ENCODE measurements around the gene SCAI.
"Not testable (repeated sequence)": the region's sequence is repeated elsewhere in the genome, so short reads cannot be mapped to it uniquely, and the experiment has no call there.

Gene SCAI

DNA sequence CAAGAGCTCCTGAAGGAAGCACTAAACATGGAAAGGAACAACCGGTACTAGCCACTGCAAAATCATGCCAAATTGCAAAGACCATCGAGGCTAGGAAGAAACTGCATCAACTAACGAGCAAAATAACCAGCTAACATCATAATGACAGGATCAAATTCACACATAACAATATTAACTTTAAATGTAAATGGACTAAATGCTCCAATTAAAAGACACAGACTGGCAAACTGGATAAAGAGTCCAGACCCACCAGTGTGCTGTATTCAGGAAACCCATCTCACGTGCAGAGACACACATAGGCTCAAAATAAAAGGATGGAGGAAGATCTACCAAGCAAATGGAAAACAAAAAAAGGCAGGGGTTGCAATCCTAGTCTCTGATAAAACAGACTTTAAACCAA, 131.3 kb downstream of the SCAI start:
- not testable (repeated sequence) for DNase-seq

DNA sequence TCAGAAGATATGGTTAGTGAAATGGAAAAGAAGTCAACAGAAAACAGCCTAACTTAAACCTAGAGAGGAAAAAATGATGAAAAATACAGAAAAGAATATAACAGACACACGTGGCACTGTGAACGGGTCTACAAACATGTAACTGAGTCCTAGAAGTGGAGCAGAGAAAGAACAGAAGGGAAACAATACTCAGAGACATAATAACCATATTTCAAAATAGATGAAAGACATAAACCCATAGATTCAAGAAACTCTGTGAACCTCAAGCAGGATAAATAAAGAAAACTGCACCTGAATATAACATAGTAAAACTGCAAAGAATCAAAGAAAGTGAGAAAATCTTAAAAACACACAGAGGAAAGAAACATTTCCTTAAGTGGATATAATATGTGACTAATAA, 134.7 kb downstream of the SCAI start:
- DNase-seq: no peak

DNA sequence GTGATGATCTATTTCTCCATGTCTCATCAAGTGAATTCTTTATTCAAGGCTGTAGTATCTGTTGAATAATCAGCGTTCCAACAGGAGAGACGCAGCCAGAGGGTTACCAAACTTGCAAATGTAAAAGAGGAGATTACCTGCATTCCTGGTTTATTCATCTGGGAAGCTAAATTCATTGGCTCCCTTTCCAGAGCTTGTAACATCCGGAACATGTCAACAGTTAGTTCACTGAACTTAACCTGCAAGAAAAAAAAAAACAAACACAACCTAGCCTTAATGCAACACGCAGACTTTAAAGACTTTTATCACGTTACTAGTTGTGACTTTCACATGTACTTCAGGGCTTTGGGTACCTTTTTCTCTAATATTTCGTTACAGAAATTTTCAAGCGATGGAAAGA, 140.0 kb downstream of the SCAI start:
- no peak for DNase-seq

DNA sequence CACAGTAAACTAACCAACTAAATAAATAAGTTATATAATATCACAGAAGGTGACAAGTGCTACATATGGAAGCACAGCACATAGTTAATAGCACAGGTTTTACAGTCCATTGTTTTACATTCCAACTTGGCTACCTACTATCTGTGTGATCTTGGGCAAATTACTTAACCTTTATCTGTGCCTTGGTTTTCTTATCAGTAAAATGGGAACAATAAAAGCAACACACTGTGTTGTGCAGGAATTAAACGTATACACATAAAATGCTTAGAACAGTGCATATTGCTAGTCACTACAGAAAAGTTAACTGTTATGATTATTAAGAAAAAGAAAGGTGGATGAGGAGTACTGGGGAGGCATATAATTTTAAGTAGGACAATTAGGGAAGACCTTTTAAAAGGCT, 159.6 kb downstream of the SCAI start:
- DNase-seq: no peak

DNA sequence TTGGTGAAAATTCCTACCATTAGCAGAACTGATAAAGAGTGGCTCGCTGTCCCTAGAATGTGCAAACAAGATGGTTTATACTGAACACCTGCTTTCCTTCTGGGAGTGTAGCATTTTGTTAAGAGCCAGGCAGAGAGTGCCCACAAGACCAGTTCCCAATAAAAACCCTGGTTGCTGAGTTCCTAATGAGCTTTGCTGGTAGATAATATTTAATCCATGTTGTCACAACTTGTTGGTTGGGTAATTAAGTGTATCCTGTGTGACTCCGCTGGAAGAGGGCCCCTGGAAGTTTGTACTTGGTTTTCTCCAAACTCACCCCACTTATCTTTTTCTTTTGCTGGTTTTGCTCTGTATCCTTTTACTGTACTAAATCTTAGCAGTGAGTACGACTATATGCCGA, 162.9 kb downstream of the SCAI start:
- DNase-seq: no peak

DNA sequence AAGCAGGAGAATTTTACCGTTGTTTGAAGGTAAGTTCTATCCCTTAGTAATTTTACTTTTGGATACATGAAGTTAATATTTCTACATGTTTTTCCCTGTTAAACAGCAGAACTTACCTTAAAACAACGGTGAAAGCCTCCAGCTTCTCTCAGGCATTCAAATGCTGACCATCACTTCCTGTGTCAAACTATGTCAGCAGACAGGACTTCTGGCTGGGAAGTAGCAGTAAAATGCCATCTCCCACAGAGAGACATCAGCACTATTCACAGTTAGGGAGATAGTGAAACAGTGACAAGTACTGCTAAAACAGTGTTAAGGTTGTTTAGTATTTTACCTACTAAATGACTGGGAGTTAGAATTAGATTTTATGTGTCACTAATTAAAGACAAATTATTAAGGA, 168.2 kb downstream of the SCAI start:
- DNase-seq: no peak

DNA sequence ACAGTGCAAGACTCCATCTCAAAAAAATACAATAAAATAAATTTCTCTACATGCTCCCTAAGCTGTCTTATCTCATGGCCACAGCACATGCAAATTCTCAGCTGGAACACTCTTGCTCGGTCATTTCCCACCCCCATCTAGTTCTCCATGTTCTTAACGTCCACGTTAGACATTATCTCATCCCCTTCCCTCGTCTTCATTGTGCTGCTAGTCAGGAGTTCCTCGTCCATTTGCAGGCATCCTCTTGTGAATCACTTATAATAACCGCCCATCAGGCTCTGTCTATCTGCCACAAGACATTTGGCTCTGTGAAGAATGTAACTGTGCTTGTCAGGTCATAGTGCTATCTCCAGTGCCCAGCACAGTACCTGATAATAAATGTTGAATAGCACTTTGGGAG, 169.5 kb downstream of the SCAI start:
- DNase-seq: no peak

DNA sequence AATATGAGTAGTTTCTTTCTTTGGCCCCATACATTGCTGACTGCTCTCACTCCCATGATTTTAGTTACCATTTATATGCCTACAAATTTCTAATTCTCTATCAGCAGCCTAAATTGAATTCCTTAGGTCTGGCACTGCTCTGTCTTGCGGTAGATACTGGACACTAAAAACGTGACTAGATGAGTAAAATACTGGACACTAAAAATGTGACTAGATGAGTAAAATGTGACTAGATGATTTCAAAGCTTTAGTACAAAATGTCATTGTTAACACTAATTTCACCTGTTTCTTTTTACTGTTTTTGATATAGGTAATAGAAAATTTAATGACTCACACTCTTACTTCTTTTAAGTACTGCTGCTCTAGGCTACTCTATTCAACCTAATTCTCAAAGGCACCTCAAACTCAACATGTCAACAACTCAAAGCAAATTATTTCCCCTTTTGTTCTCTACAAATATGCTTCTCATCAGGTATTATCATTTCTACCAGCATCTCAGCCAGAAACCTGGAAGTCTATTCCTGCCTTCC, 171.0 kb downstream of the SCAI start:
- DNase-seq: no peak

DNA sequence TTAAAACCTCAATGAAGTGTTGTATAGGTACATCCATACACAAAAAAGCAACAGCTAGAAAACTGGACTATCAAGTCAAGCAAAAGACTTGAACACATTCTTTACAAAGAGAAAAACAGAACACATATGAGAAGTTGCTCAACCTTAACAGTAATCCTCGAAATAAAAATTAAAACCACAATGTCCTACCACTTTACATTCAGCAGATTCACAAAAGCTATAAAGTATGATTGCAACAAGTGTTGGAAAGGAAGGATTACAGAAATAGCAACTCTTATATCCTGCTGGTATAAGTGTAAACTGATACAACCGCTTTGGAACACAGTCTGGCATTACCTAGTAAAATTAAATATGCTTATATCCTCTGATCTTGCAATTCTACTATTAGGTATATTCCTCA, 173.9 kb downstream of the SCAI start:
- DNase-seq: no peak

DNA sequence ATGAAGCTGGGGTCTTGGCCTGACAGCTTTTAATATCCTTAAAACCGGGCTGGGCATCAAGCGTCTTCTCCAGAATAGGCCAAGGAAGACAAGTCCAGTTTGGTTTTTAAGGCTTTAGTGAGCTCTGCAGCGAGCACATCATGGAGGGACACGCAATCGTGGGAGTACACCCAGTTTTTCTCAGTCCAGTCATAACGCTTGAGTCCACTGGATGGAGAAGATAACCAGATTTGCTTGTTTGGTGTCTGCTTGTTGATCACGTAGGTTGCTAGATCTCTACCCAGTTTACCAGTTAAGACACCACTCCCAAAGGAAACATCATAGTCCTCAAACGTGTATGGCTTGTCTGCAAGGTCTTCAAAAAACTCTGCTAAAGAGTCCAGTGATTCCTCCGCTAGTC, 175.1 kb downstream of the SCAI start:
- DNase-seq: no peak

DNA sequence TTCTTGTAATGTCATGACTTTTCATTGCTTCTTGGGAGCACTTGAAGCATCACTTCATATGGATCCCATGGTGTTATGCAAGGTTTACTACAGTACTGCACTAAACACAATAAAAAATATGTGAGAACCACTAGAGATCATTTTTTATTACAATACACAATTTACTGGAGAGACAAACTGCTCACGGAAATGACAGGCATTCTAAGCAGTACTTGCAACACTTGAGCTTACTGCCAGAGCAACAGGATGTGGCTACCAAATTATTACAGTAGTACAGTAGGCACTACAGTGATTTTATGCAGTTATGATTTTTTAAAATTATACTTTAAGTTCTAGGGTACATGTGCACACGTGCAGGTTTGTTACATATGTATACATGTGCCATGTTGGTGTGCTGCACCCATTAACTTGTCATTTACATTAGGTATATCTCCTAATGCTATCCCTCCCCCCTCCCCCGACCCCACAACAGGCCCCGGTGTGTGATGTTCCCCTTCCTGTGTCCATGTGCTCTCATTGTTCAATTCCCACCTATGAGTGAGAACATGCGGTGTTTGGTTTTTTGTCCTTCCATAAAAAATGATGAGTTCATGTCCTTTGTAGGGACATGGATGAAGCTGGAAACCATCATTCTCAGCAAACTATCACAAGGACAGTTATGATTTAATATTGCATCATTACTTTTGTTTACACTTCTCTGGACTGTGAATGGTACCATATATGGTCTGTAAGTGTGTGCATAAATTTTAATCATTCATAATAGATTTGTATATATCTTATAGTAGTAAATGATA, 177.4 kb downstream of the SCAI start:
- DNase-seq: not testable (repeated sequence)

DNA sequence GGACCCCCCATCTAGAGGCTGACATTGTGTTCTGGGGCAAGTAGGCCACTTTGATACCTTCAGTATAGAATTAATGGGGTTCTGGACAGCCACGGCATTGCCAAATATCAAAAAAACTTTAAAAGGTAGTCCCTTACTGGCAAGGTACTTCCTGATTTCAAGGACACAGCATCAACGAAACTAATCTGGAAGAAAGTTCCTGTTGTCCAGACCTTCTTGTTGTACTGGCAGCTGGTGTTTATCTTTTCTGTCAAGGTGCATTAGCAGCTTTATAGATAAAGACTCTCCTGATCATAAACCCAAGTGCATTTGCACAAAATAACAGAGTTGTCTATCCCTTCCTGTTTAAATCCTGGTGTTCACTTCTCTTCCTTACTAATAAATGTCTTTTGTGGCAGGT, 178.7 kb downstream of the SCAI start:
- DNase-seq: no peak

DNA sequence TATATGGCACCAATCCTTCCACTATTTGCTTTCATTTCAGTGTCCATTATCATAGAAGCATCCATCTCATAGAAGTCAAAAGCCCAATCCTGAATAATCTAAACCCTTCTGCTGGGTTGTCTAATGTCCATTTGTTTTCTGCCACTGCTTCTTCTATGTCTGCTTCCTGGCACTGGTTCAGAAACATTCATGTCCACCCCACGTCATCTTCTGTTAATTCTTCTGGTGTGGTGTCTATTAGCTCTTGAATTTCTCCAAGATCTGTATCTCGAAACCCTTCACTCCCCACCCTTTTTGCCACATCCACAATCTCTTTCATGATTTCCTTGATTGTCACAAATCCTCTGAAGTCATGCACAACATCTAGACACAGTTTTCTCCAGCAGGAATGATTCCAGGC, 179.3 kb downstream of the SCAI start:
- DNase-seq: no peak

DNA sequence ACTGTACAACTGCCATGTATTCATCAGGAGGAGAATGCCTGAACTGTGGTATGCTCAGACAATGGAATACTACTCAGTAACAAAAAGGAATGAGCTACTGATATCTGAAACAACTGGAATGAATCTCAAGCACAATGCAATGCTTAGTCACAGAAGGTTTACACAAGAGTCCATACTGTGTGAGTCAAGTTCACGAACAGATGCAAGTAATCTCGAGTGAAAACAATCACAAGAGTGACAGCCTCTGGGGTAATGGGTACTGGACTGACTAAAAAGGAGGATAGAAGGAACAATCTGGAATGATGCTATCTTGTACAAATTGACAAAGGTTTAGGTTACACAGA, 182.9 kb downstream of the SCAI start:
- no peak for DNase-seq

DNA sequence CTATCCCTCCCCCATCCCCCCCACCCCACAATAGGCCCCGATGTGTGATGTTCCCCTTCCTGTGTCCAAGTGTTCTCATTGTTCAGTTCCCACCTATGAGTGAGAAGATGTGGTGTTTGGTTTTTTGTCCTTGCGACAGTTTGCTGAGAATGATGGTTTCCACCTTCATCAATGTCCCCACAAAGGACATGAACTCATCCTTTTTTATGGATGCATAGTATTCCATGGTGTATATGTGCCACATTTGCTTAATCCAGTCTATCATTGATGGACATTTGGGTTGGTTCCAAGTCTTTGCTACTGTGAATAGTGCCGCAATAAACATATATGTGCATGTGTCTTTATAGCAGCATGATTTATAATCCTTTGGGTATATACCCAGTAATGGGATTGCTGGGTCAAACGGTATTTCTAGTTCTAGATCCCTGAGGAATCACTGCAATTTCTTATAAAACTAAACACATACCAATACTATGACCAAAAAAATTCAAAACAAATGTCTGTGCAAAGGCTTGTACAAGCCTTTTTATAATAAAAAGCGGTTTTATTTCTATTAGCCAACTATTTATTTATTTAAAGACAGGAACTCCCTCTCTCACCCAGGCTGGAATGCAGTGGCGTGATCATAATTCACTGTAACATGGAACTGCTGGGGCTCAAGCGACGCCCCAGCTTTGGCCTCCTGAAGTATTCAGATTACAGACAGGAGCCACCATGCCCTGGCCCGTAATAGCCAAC, 183.5 kb downstream of the SCAI start:
- not testable (repeated sequence) for DNase-seq

DNA sequence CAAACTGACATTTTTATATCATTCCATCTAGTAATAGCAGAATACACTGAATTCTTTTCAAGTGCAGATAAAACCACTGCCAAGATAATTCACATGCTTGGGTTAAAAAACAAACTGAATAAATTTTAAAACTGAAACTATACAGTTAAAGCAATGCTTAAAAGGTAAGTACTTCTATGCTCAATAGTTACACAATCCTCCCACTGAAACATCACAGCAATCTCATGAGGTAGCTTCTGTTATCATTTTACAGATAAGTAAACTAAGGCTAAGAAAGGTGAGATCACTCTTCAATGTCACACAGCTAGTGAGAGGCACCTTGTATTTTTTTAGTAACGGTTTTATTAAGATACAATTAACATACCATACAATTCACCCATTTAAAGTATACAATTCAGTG, 189.1 kb downstream of the SCAI start:
- no peak for DNase-seq

DNA sequence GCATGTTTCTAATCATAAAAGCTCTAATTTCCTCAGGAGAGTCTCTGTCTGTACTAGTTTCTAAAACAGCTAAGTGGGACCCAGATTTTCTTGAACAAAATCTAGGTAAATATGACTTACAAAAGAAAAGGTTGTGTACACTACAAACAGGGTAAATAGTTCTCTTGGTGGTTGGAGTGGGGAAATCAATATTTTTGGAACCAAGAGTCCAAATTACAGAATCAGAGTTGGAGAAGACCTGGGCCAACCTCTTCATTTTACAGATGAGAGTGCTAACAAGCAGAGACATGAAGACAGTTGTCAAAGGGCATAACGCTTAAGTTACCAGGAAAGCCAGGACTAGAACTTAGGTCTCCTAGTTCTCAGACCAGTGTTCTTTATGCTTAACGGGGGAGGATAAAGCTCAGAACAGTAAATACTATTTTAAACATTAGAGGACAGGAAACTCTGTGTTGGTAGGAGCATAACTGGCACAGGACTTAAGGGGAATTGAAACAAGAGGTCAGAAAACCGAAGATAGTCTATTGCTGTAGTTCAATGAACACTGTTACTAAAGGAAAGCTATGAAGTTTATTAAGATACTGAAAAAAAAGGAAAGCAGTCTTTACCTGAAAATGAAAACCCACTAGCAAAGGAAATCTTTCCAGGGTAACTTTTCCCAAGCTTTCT, 193.1 kb downstream of the SCAI start:
- no peak for DNase-seq

DNA sequence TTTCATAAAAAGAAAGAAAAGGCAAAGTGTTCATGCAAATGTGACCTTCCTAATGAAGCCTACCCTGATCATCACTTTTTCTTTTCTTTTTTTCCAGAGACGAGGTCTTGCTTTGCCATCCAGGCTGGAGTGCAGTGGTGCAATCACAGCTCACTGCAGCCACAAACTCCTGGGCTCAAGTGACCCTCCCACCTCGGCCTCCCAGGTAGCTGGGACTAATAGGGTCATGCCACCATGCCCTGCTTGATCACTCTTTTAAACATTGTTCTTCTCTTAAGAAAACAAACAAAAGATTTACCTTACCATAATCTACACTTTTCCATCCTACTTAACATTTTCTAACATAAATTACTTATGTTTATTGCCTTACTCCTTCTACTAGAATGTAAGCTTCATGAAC, 193.9 kb downstream of the SCAI start:
- no peak for DNase-seq

DNA sequence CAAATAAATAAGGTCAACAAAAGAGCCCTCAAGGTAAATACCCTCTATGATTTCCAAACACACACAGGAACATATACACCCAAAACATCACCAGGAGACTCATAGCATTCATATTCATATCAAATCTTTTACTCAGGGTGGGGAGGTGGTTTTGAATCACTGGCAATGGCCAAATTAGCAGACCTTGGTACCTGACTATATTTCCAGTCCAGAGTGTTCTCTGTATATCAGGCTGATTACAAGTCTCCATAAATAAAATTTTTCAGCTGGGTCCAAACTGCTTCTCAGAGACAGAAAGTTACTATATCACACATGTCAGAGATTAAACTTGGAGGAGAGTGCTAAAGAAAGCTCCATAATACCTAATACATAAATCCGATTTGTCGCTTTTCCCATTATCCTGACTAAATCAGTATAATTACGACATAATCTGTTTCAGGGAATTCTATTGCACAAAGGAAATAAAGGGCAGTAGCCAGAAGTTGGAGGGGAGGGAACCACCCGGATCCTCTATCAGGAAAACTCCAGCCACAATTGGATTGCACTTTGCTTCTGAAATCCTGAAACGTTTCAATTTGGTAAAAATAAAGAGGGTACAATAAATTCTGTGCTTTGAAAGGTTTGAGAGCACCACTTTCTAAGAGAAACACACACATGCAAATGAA, 195.5 kb downstream of the SCAI start:
- DNase-seq: no peak

DNA sequence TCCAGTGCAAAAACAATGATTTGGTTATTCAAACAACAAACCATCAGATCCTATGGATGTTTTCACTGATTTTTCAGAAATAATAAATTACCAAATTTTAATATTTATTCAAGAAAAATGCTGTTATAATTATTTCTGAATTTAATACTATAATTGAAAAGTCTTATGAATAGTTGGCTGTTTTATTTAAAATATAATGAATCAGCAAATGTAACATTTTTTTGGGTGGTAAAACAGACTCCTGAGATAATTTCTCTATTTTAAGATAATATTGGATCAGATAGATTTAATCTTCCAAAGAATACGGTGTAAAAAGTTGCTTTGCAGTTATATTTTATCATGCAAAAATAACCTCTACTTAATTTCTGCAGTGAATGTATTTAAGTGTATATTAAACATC, 197.2 kb downstream of the SCAI start:
- no peak for DNase-seq

DNA sequence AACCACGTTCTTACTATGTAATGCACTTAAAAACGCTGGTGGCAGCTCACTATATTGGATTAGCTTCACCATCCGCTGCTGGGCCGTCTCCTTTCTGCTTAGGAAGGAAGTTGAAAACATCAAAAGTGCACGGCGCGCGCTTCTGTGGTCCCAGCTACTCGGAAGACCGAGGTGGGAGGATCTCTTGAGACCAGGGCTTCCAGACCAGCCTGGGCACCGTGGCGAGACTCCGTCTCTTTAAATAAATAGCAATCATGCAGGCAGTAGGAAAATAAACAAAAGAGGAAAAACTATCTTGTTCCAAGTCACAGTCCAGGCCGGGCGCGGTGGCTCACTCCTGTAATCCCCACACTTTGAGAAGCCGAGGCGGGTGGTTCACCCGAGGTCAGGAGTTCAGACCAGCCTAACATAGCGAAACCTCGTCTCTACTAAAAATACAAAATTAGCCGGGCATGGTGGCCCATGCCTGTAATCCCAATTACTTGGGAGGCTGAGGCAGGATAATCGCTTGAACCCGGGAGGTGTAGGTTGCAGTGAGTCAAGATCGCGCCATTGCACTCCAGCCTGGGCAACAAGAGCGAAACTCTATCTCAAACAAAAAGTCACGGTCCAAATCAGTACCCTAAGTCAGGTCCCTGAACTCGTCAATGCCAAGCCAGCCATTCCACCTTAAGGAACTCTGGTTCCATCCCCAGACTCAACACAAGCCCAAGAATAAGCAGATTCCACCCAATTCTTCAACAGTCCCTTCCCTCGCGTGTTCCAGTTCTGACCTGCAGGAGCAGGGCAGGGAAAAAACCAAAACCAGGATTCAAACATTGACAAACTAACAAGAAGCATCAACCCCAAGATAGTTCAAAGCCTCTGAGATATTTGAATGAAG, 201.4 kb downstream of the SCAI start:
- no peak for DNase-seq

Data from NCI-H1417 treated with DMSO at 0.1 percent for 48 hours (cell line).